Stimulated activated naive B cell treated with anti-CD40 and anti-IgM and Interleukin-4, amounts not matched to agents 10 μg/mL and 1 μg/mL and 100 μg/mL, for 72 hours (primary cell): ENCODE data around the gene ASB15.
A peak's percentile ranks its signal among the peaks of the same experiment; 100 is the strongest.
"Not testable (repeated sequence)": the region's sequence is repeated elsewhere in the genome, so short reads cannot be mapped to it uniquely, and the experiment has no call there.

Source experiments
- ATAC-seq, 2 donors: fragments of 150-1000 bp; cut with Tn5 transposase; replicated peaks; 2 replicates each; pipeline ENCODE4 v1.10.0; 2021; ENCODE audit warnings: moderate library complexity in 1 of 2
- DNase-seq: peaks from one replicate; pipeline ENCODE4 v3.0.0; 2021
- H3K27ac Mint-ChIP-seq: one replicate; pipeline ENCODE4 v1.8.0; 2022; ENCODE audit warnings: mild to moderate bottlenecking, mixed read lengths
- H3K27me3 Mint-ChIP-seq, 2 donors: one replicate each; pipeline ENCODE4 v1.8.0; 2022; ENCODE audit warnings: mixed read lengths in 2 of 2
- H3K36me3 Mint-ChIP-seq, 2 donors: one replicate each; pipeline ENCODE4 v1.8.0; 2022; ENCODE audit warnings: mixed read lengths in 2 of 2, mild to moderate bottlenecking in 1 of 2
- H3K4me1 Mint-ChIP-seq, 2 donors: one replicate each; pipeline ENCODE4 v1.8.0; 2022; ENCODE audit warnings: mixed read lengths in 2 of 2, mild to moderate bottlenecking in 1 of 2
- H3K4me3 Mint-ChIP-seq, 2 donors: one replicate each; pipeline ENCODE4 v1.8.0; 2022; ENCODE audit warnings: mild to moderate bottlenecking in 2 of 2, mixed read lengths in 2 of 2, moderate library complexity in 1 of 2
- H3K9me3 Mint-ChIP-seq, 2 donors: one replicate each; pipeline ENCODE4 v1.8.0; 2022; ENCODE audit warnings: mixed read lengths in 2 of 2, mild to moderate bottlenecking in 1 of 2

Gene ASB15

GRCh38 chr7:123601530-123601929, at the start of gene ASB15:
ASB15 (plus strand) TSS chr7:123601821; CDS start chr7:123614503, 12,682 bp downstream.
- Mint-ChIP-seq H3K9me3 (no peaks in the 10 kb centered on the region), H3K27ac (no peak within 1 kb of the TSS), H3K4me3 (no peak within 1 kb of the TSS), H3K27me3 (peaks cover 9 to 14% of the 10 kb centered on the region in 2 donors), H3K36me3 (no peaks in the 10 kb centered on the region), H3K4me1 (no peaks in the 10 kb centered on the region)
- no peak for ATAC-seq
- DNase-seq, result no peak

- not testable (repeated sequence) for H3K27ac Mint-ChIP-seq, H3K9me3 Mint-ChIP-seq, H3K4me3 Mint-ChIP-seq, ATAC-seq, DNase-seq, H3K27me3 Mint-ChIP-seq
- peaks cover 26 to 38% of the 10 kb centered on the region in 2 donors for H3K36me3 Mint-ChIP-seq
- H3K4me1 Mint-ChIP-seq, result peaks cover 22 to 34% of the 10 kb centered on the region in 2 donors
These were observed 49.5 kb upstream of the ASB15 start for GRCh38 chr7:123552134-123552533.

GRCh38 chr7:123552641-123553040, 49.0 kb upstream of the ASB15 start:
- ATAC-seq (no peak), DNase-seq (no peak)
- Mint-ChIP-seq H3K4me1 (peaks cover 18 to 29% of the 10 kb centered on the region in 2 donors), H3K9me3 (peaks cover 0 to 4% of the 10 kb centered on the region in 2 donors), H3K27ac (no peak overlapping the region), H3K27me3 (no peaks in the 10 kb centered on the region), H3K4me3 (no peak overlapping the region), H3K36me3 (peaks cover 22 to 34% of the 10 kb centered on the region in 2 donors)

GRCh38 chr7:123553159-123553558, 48.5 kb upstream of the ASB15 start:
- peaks cover 21 to 33% of the 10 kb centered on the region in 2 donors for H3K36me3 Mint-ChIP-seq
- ATAC-seq (no peak), DNase-seq (no peak)
- H3K27ac Mint-ChIP-seq, result peak overlapping the region; percentile 42
- peaks cover 0 to 4% of the 10 kb centered on the region in 2 donors for H3K9me3 Mint-ChIP-seq
- no peak overlapping the region for H3K4me3 Mint-ChIP-seq
- H3K27me3 Mint-ChIP-seq, result no peaks in the 10 kb centered on the region
- H3K4me1 Mint-ChIP-seq, result peaks cover 19 to 29% of the 10 kb centered on the region in 2 donors

- no peak for ATAC-seq
- no peak overlapping the region for H3K4me3 Mint-ChIP-seq
- H3K4me1 Mint-ChIP-seq, result peaks cover 14 to 24% of the 10 kb centered on the region in 2 donors
- peaks cover 0 to 5% of the 10 kb centered on the region in 2 donors for H3K27me3 Mint-ChIP-seq
- peaks cover 13 to 18% of the 10 kb centered on the region in 2 donors for H3K36me3 Mint-ChIP-seq
- DNase-seq, result no peak
- H3K27ac Mint-ChIP-seq, result no peak overlapping the region
- peaks cover 0 to 4% of the 10 kb centered on the region in 2 donors for H3K9me3 Mint-ChIP-seq
These were observed 46.1 kb upstream of the ASB15 start for GRCh38 chr7:123555484-123555883.

GRCh38 chr7:123557016-123557397, 44.6 kb upstream of the ASB15 start:
- DNase-seq (no peak), ATAC-seq (no peak)
- H3K27ac Mint-ChIP-seq, result no peak overlapping the region
- H3K9me3 Mint-ChIP-seq, result peaks cover 0 to 4% of the 10 kb centered on the region in 2 donors
- peaks cover 10 to 16% of the 10 kb centered on the region in 2 donors for H3K36me3 Mint-ChIP-seq
- peaks cover 6 to 14% of the 10 kb centered on the region in 2 donors for H3K27me3 Mint-ChIP-seq
- H3K4me3 Mint-ChIP-seq, result no peak overlapping the region
- peaks cover 14 to 19% of the 10 kb centered on the region in 2 donors for H3K4me1 Mint-ChIP-seq

- Mint-ChIP-seq H3K36me3 (peaks cover 7 to 12% of the 10 kb centered on the region in 2 donors), H3K4me1 (peaks cover 14 to 19% of the 10 kb centered on the region in 2 donors), H3K27me3 (peaks cover 6 to 15% of the 10 kb centered on the region in 2 donors), H3K9me3 (peaks cover 0 to 4% of the 10 kb centered on the region in 2 donors), H3K4me3 (no peak within 1 kb of the TSS), H3K27ac (no peak within 1 kb of the TSS)
- ATAC-seq (peak; percentile 99), DNase-seq (peak; percentile 97)
These were observed 44.0 kb upstream of the ASB15 start, which contains the start of gene NDUFA5 for GRCh38 chr7:123557398-123558288. NDUFA5 (minus strand) TSS chr7:123557818; CDS start chr7:123557795, 23 bp downstream.

- Mint-ChIP-seq H3K9me3 (no peaks in the 10 kb centered on the region), H3K27me3 (peaks cover 11 to 19% of the 10 kb centered on the region in 2 donors), H3K4me1 (peaks cover 6 to 11% of the 10 kb centered on the region in 2 donors), H3K4me3 (no peak overlapping the region), H3K36me3 (peaks cover 0 to 4% of the 10 kb centered on the region in 2 donors), H3K27ac (no peak overlapping the region)
- ATAC-seq, result no peak
- no peak for DNase-seq
These were observed 43.2 kb upstream of the ASB15 start for GRCh38 chr7:123558289-123558874.

GRCh38 chr7:123562121-123562520, 39.5 kb upstream of the ASB15 start:
- no peak overlapping the region for H3K4me3 Mint-ChIP-seq
- DNase-seq (no peak), ATAC-seq (no peak)
- no peak overlapping the region for H3K27ac Mint-ChIP-seq
- no peaks in the 10 kb centered on the region for H3K9me3 Mint-ChIP-seq
- H3K4me1 Mint-ChIP-seq, result peaks cover 4 to 7% of the 10 kb centered on the region in 2 donors
- no peaks in the 10 kb centered on the region for H3K36me3 Mint-ChIP-seq
- H3K27me3 Mint-ChIP-seq, result peaks cover 25 to 26% of the 10 kb centered on the region in 2 donors

GRCh38 chr7:123569352-123570010, 32.1 kb upstream of the ASB15 start:
- Mint-ChIP-seq H3K9me3 (no peaks in the 10 kb centered on the region), H3K4me1 (peaks cover 8 to 12% of the 10 kb centered on the region in 2 donors), H3K4me3 (no peak overlapping the region), H3K36me3 (no peaks in the 10 kb centered on the region), H3K27ac (no peak overlapping the region), H3K27me3 (peaks cover 8 to 19% of the 10 kb centered on the region in 2 donors)
- peak in 1 of 2 donors; percentile 29 for ATAC-seq
- DNase-seq, result no peak

GRCh38 chr7:123570390-123571182, 31.0 kb upstream of the ASB15 start:
- ATAC-seq (no peak), DNase-seq (no peak)
- Mint-ChIP-seq H3K36me3 (no peaks in the 10 kb centered on the region), H3K4me3 (no peak overlapping the region), H3K27me3 (peaks cover 0 to 27% of the 10 kb centered on the region in 2 donors), H3K9me3 (no peaks in the 10 kb centered on the region), H3K27ac (no peak overlapping the region), H3K4me1 (peaks cover 8 to 12% of the 10 kb centered on the region in 2 donors)

GRCh38 chr7:123571187-123571586, 30.4 kb upstream of the ASB15 start:
- H3K36me3 Mint-ChIP-seq, result no peaks in the 10 kb centered on the region
- no peak overlapping the region for H3K27ac Mint-ChIP-seq
- H3K4me1 Mint-ChIP-seq, result peaks cover 8 to 12% of the 10 kb centered on the region in 2 donors
- DNase-seq, result no peak
- H3K9me3 Mint-ChIP-seq, result no peaks in the 10 kb centered on the region
- no peak for ATAC-seq
- peaks cover 0 to 32% of the 10 kb centered on the region in 2 donors for H3K27me3 Mint-ChIP-seq
- no peak overlapping the region for H3K4me3 Mint-ChIP-seq

- DNase-seq, result no peak
- no peak overlapping the region for H3K4me3 Mint-ChIP-seq
- H3K9me3 Mint-ChIP-seq, result no peaks in the 10 kb centered on the region
- H3K4me1 Mint-ChIP-seq, result peaks cover 8 to 12% of the 10 kb centered on the region in 2 donors
- no peak for ATAC-seq
- peaks cover 0 to 37% of the 10 kb centered on the region in 2 donors for H3K27me3 Mint-ChIP-seq
- no peak overlapping the region for H3K27ac Mint-ChIP-seq
- H3K36me3 Mint-ChIP-seq, result no peaks in the 10 kb centered on the region
These were observed 29.9 kb upstream of the ASB15 start for GRCh38 chr7:123571684-123572083.
